ENCODE results near the gene OPRPN. TPM values are rescaled to one million over a fixed set of nuclear protein-coding genes. Genes with fewer than 3 reads are reported as not detected.

OPRPN gene
- total RNA-seq (2021) (not detected in 3 replicates), Bru-seq, nascent RNA (not detected)
- long read RNA-seq, experiment 1 = 0 reads
- long read RNA-seq, experiment 2 = 0 reads
- long read RNA-seq, experiment 3 = 0 reads

- no peaks in the 10 kb centered on the region for H3K9me3 Mint-ChIP-seq
- ChIA-PET CTCF (no interaction called here), POLR2A (no interaction called here)
- no peak for TF ChIP-seq ZNF512 (CRISPR knock-in tag; IDR thresholded peaks at IDR 0.05; ENCODE audit: borderline replicate concordance)
- TF ChIP-seq ZNF416 (CRISPR knock-in tag; IDR thresholded peaks at IDR 0.05) = no peak
- no peak for TF ChIP-seq E2F4 (CRISPR knock-in tag; IDR thresholded peaks at IDR 0.05; ENCODE audit: borderline replicate concordance, low read depth)
- TF ChIP-seq ZBTB21 (CRISPR knock-in tag; IDR thresholded peaks at IDR 0.05; ENCODE audit: borderline replicate concordance) = no peak
- TF ChIP-seq CDX4 (CRISPR knock-in tag; IDR thresholded peaks at IDR 0.05; ENCODE audit: borderline replicate concordance) = no peak
- no peak for TF ChIP-seq JUN (CRISPR knock-in tag; IDR thresholded peaks at IDR 0.05)
- TF ChIP-seq ATF1 (CRISPR knock-in tag; IDR thresholded peaks at IDR 0.05) = no peak
- no peak for TF ChIP-seq ZNF121 (CRISPR knock-in tag; IDR thresholded peaks at IDR 0.05)
- no peak for TF ChIP-seq NR1H2 (CRISPR knock-in tag; IDR thresholded peaks at IDR 0.05)
- no peak for TF ChIP-seq ZBTB43 (CRISPR knock-in tag; IDR thresholded peaks at IDR 0.05)
- TF ChIP-seq TEAD4 (CRISPR knock-in tag; IDR thresholded peaks at IDR 0.05) = no peak
- H3K4me3 Mint-ChIP-seq = no peak within 1 kb of the TSS
- no peaks in the 10 kb centered on the region for H3K36me3 Mint-ChIP-seq
- no peak within 1 kb of the TSS for H3K27ac Mint-ChIP-seq
- ATAC-seq = no peak
- DNase-seq (ENCODE audit: low spot score) = no peak
- H3K4me1 Mint-ChIP-seq = no peaks in the 10 kb centered on the region
- H3K27me3 Mint-ChIP-seq (ENCODE audit: low read depth) = no peaks in the 10 kb centered on the region
Measured at GRCh38 chr4:70397580-70397979, at the start of gene OPRPN. OPRPN (plus strand) TSS chr4:70397940; CDS start chr4:70399286, 1,346 bp downstream.

GRCh38 chr4:70356185-70356584 is 41.6 kb upstream of the OPRPN start:
- CTCF ChIA-PET = no interaction called here
- no peak for DNase-seq (ENCODE audit: low spot score)
- Mint-ChIP-seq H3K4me1 (peaks cover 4% of the 10 kb centered on the region), H3K27ac (no peak overlapping the region), H3K9me3 (no peaks in the 10 kb centered on the region; the same call in 1 of the 2 replicates), H3K36me3 (no peaks in the 10 kb centered on the region), H3K27me3 (ENCODE audit: low read depth) (no peaks in the 10 kb centered on the region), H3K4me3 (no peak overlapping the region)
- POLR2A ChIA-PET = no interaction called here
- ATAC-seq = no peak
- TF ChIP-seq FOXJ3 (CRISPR knock-in tag; IDR thresholded peaks at IDR 0.05; ENCODE audit: borderline replicate concordance) (no peak), E2F1 (CRISPR knock-in tag; IDR thresholded peaks at IDR 0.05) (no peak), OVOL2 (CRISPR knock-in tag; IDR thresholded peaks at IDR 0.05; ENCODE audit: borderline replicate concordance) (no peak), IRF1 (CRISPR knock-in tag; IDR thresholded peaks at IDR 0.05) (no peak), RELA (CRISPR knock-in tag; IDR thresholded peaks at IDR 0.05; ENCODE audit: borderline replicate concordance) (no peak), IRF2 (CRISPR knock-in tag; IDR thresholded peaks at IDR 0.05; ENCODE audit: borderline replicate concordance, low read depth) (no peak), ERG (CRISPR knock-in tag; IDR thresholded peaks at IDR 0.05) (no peak), ZNF317 (CRISPR knock-in tag; IDR thresholded peaks at IDR 0.05; ENCODE audit: borderline replicate concordance, low read depth) (no peak), ATF1 (CRISPR knock-in tag; IDR thresholded peaks at IDR 0.05) (no peak), ATF2 (CRISPR knock-in tag; IDR thresholded peaks at IDR 0.05; ENCODE audit: borderline replicate concordance, low read depth) (no peak), ZNF512 (CRISPR knock-in tag; IDR thresholded peaks at IDR 0.05; ENCODE audit: borderline replicate concordance) (no peak)
